DMS79 (cell line): Measurements from ENCODE around the gene SLC26A1.

Source experiments
- DNase-seq: peaks from one replicate; lab custom pipeline; 2025; lab: John Stamatoyannopoulos, UW

SLC26A1 gene

GRCh38 chr4:965048-965765, 28.0 kb downstream of the SLC26A1 start:
- no peak for DNase-seq

GRCh38 chr4:964346-965025, 28.7 kb downstream of the SLC26A1 start:
- DNase-seq, result no peak

DNA sequence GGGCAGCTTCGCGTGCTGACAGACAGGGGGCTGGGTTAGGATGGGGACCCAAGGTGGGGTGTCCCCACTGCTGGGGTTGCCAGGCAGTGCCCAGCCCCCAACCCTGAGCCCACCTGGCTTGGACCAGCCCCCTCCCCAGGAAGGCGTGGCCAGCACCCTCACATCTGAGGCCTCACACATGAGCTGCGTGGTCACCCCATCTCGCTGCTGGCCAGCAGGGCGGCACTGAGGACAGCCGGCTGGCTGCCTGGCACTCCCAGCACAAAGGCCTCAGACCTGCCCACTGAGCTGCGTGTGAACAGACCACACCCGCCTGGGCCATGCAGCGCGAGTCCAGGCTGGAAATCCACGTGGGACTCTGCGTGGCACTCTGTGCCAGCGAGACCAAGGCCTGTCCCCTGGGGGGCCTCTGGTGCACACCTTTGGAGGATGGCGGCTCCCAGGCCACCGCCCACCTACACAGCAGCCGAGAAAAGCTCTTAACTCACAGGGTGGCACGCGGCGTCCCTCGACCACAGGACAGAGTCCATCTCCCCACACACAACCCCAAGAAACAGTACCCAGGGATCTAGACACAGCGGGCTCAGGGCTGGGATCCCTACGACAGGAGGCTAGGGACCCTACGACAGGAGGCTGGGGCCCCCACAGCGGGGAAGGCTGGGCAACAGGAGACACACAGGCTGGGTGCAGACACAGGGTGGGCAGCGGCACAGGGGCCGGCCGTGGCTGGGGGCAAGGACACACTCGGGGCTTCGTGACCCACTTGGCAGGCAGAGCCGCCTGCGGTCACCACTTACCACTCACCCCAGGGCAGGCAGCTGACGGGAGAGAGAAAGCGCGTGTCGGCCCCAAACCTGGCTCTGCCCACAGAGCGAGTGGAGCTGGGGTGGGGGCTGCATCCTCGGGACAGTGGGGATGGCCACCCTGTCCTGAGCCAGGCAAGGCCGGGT, 29.7 kb downstream of the SLC26A1 start:
- DNase-seq, result no peak

GRCh38 chr4:962231-963208, 30.7 kb downstream of the SLC26A1 start:
- DNase-seq, result no peak

GRCh38 chr4:961351-962230, 31.6 kb downstream of the SLC26A1 start:
- no peak for DNase-seq

DNA sequence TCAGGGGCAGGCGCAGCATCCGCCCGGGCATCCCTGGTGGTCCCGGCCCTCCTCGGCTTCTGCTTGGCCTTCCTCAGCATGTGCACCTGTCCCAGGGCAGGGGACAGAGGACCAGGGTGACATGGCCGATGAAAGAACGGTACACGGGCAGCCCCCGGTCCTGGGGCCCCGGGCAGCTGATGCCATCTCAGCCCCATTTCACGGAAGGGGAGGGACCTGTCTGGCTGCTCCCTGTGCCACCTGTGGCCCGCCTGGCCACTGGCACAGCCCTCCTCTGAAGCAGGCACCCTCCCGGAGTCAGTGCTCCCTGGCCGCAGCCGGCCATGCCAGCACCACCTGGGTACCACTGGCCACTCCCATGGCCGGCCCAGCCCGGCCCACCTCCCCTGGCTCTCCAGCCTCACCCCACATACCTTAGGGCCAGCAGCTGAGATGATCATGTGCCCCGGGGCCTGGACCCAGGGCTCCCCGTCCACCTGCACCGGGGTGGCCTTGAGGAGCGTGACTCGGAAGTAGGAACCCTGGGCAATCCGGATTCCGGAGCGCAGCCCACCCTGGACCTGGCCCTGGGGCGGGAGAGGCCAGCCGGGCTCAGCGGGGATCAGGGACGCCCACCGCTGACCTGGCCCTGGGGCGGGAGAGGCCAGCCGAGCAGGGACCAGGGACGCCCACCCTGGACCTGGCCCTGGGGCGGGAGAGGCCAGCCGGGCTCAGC, 32.4 kb downstream of the SLC26A1 start:
- no peak for DNase-seq

DNA sequence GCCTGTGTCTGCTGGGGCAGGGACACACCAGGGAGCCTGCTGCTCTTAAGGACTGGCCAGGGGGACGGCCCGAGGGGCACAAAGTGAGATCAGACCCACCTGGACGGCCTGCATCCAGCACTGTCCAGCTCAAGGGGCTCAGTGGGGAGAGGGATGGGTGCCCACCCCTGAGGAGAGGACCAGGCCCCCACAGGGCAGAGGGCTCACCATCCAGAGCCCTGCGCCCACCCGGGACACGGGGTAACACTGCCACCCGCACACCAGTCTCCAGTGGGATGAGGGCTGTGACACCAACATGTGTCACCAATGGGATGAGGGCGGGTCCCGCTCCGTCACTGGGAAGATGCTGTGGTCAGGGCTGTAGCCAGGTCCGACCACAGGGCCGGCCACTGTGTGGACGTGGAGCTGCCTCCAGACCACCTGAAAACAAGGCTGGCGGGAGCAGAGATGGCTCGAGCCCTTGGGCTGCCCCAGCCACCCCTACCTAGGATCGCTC, 33.0 kb downstream of the SLC26A1 start:
- no peak for DNase-seq

DNA sequence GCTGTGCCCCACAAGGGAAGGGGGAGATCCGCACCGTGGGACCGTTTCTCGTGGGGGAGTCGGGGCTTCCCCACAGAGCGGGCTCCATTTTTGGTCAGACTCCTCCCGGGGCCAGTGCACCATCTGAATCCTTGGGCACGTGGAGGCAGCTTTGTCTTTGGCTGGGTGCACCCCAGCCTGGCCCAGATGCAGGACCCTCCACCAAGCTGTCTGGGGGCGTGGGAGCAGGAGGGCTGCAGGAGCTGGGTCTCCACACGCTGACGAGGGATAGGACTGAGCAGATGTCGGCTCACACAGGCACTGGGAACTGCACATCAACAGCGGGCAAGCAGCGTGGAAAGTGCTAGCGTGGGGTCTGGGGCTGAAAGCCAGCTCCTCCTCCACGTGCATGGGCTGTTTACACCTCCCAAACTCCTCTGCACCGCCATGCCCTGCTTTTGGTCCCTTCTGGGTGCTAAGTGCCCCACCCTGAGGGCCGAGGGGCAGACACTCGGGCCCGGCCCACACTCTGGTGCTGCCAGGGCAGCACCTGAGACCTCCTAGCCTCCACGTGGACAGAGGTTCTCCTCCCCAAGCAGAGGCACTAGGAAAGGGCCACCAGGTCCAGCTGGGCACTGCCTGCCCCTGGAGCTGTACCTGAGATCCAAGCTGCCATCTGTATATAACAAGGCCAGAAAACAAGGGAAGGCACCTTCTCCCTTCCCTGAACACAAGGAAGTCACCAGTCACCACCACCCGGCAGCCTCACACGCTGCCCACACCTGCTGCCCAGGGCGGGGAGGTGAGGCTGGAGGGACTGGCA, 33.7 kb downstream of the SLC26A1 start:
- no peak for DNase-seq

GRCh38 chr4:958696-959337, 34.4 kb downstream of the SLC26A1 start:
- DNase-seq, result no peak

DNA sequence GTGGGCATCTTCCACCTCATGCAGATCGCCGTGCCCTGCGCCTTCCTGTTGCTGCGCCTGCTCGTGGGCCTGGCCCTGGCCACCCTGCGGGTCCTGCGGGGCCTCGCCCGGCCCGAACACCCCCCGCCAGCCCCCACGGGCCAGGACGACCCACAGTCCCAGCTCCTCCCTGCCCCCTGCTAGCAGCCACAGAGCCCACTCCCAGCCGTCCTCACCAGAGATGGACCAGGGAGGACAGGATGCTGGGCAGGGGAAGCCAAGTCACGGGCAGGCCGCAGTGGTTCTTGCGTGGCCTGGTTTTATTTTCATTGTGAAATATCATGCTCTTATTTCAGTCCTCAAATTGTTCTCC, 34.9 kb downstream of the SLC26A1 start:
- DNase-seq, result no peak

GRCh38 chr4:957581-958313, 35.5 kb downstream of the SLC26A1 start:
- no peak for DNase-seq

DNA sequence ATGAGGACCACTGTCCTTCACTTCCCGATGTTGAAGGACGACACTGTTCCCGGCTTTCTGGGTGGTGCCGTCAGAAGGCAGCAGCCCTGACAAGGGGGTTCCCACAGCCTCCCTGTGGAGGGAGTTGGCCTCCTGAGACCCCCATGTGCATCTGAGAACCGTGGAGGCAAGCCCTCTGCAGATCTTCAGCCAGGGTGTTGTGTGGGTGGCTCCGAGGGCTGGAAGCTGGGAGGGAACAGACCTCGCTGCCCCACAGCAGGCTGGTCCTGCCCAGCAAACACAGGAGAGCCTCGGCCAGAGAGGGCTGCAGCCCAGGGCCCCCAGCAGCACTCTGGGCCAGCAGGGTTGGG, 36.0 kb downstream of the SLC26A1 start:
- no peak for DNase-seq

GRCh38 chr4:956531-957230, 36.5 kb downstream of the SLC26A1 start:
- no peak for DNase-seq

GRCh38 chr4:955931-956381, 37.2 kb downstream of the SLC26A1 start:
- DNase-seq, result no peak

- DNase-seq, result no peak
Measured at GRCh38 chr4:955161-955921, 37.9 kb downstream of the SLC26A1 start.
